SK-N-SH (cell line): ENCODE measurements around the gene KRT74. TPM values are rescaled to one million over a fixed set of nuclear protein-coding genes. Genes with fewer than 3 reads are reported as not detected.

Experiments
- CTCF ChIA-PET: fragments of 300-600, 350-600 bp; formaldehyde crosslinking; extraction: SDS; loops from one replicate; lab custom pipeline; 2021; lab: Yijun Ruan, JAX
- POLR2A ChIA-PET: fragments of 350-600 bp; sonication (Branson Sonifier 250); formaldehyde crosslinking; extraction: SDS; loops from one replicate; lab custom pipeline; 2020; ENCODE audit warnings: antibody characterized with exemption, inconsistent platforms; lab: Yijun Ruan, JAX
- DNase-seq: peaks from one replicate; pipeline ENCODE4 v3.0.0; 2012
- H2AFZ ChIP-seq: fragments of 200-600 bp; sonication (generic); 2 replicates; pipeline ENCODE4 v1.8.1; 2016; ENCODE audit warnings: antibody characterized with exemption, mild to moderate bottlenecking, low read depth
- H3F3A ChIP-seq: fragments of 200-600 bp; sonication (generic); replicated peaks from 2 replicates; pipeline ENCODE3; 2016; ENCODE audit warnings: antibody characterized with exemption, mild to moderate bottlenecking; ENCODE audit not compliant: insufficient read depth
- H3K27ac ChIP-seq, 2 experiments: fragments of 200-500 bp in 1 of 2; fragments of 200-600 bp in 1 of 2; sonication (Bioruptor generic) in 1 of 2; sonication (generic), shearing (Covaris generic) in 1 of 2; 2 replicates each; pipeline versions ENCODE4 v1.5.1 to v1.6.1; 2014 to 2016; ENCODE audit warnings: low read depth in 2 of 2, inconsistent platforms in 1 of 2, low read length in 1 of 2, mild to moderate bottlenecking in 1 of 2, mixed read lengths in 1 of 2
- H3K27me3 ChIP-seq: fragments of 200-600 bp; sonication (generic), shearing (Covaris generic); 2 replicates; pipeline ENCODE4 v1.6.1; 2016; ENCODE audit warnings: mixed run types; ENCODE audit not compliant: insufficient read depth
- H3K36me3 ChIP-seq, 2 experiments: fragments of 200-500 bp in 1 of 2; fragments of 200-600 bp in 1 of 2; sonication (Bioruptor generic) in 1 of 2; sonication (generic) in 1 of 2; replicated peaks in 1 of 2; 2 replicates each; pipeline versions ENCODE3 to v1.5.1; 2014 to 2016; ENCODE audit warnings: low read length in 1 of 2, mild to moderate bottlenecking in 1 of 2; ENCODE audit not compliant: insufficient read depth in 2 of 2, control insufficient read depth in 1 of 2
- H3K4me1 ChIP-seq, 2 experiments: fragments of 200-500 bp in 1 of 2; fragments of 200-600 bp in 1 of 2; sonication (Bioruptor generic) in 1 of 2; sonication (generic), shearing (Covaris generic) in 1 of 2; 2 replicates each; pipeline versions ENCODE4 v1.5.1 to v1.6.1; 2014 to 2016; ENCODE audit warnings: low read depth in 1 of 2, low read length in 1 of 2, mixed run types in 1 of 2; ENCODE audit not compliant: insufficient read depth in 2 of 2, control insufficient read depth in 1 of 2
- H3K4me2 ChIP-seq: fragments of 200-600 bp; sonication (generic), shearing (Covaris generic); 2 replicates; pipeline ENCODE4 v1.6.1; 2017; ENCODE audit warnings: mixed run types
- H3K4me3 ChIP-seq, 2 experiments: fragments of 200-500 bp in 1 of 2; fragments of 200-600 bp in 1 of 2; sonication (Bioruptor generic) in 1 of 2; sonication (generic), shearing (Covaris generic) in 1 of 2; 2 replicates each; pipeline versions ENCODE4 v1.5.1 to v1.8.1; 2014 to 2016; ENCODE audit warnings: low read depth in 2 of 2, inconsistent platforms in 1 of 2, low read length in 1 of 2, mild to moderate bottlenecking in 1 of 2, mixed read lengths in 1 of 2, moderate library complexity in 1 of 2
- H3K79me2 ChIP-seq: fragments of 200-600 bp; sonication (generic); 2 replicates; pipeline ENCODE4 v1.8.1; 2017; ENCODE audit warnings: mild to moderate bottlenecking; ENCODE audit not compliant: insufficient read depth
- H3K9ac ChIP-seq: fragments of 200-600 bp; sonication (generic); 2 replicates; pipeline ENCODE4 v1.6.1; 2017; ENCODE audit warnings: mixed run types
- H3K9me2 ChIP-seq: fragments of 200-600 bp; sonication (generic); 2 replicates; pipeline ENCODE4 v1.6.1; 2017; ENCODE audit warnings: mixed run types
- H3K9me3 ChIP-seq: fragments of 200-600 bp; sonication (generic); 2 replicates; pipeline ENCODE4 v1.6.1; 2017; ENCODE audit warnings: mixed run types, mild to moderate bottlenecking, moderate library complexity
- H4K20me1 ChIP-seq: fragments of 200-600 bp; sonication (generic); 2 replicates; pipeline ENCODE4 v1.6.1; 2017; ENCODE audit warnings: mild to moderate bottlenecking, mixed run types; ENCODE audit not compliant: insufficient read depth
- CHD2 ChIP-seq: fragments of 150-350 bp; IDR thresholded peaks from 2 replicates; pipeline ENCODE4 v1.6.1; 2018; ENCODE audit warnings: low read length; ENCODE audit not compliant: partially characterized antibody
- ELF1 ChIP-seq: IDR thresholded peaks from 2 replicates; pipeline ENCODE4 v1.4.0; 2012
- FOXJ3 ChIP-seq: sonication (generic); formaldehyde crosslinking; IDR thresholded peaks from 2 replicates; pipeline ENCODE4 v1.5.1; 2020; ENCODE audit warnings: mild to moderate bottlenecking, missing genetic modification reagents
- FOXM1 ChIP-seq: IDR thresholded peaks from 2 replicates; pipeline ENCODE4 v1.4.0; 2012; ENCODE audit warnings: low read depth, mild to moderate bottlenecking
- GABPA ChIP-seq: IDR thresholded peaks from 2 replicates; pipeline ENCODE4 v1.4.0; 2012; ENCODE audit warnings: low read depth, mild to moderate bottlenecking
- GATA2 ChIP-seq: sonication (generic); formaldehyde crosslinking; IDR thresholded peaks from 2 replicates; pipeline ENCODE4 v1.5.0; 2020; ENCODE audit warnings: mild to moderate bottlenecking, missing genetic modification reagents
- IRF3 ChIP-seq: fragments of 150-350 bp; IDR thresholded peaks from 2 replicates; pipeline ENCODE4 v1.6.1; 2016; ENCODE audit warnings: mild to moderate bottlenecking, low read depth, low read length
- MAX ChIP-seq: IDR thresholded peaks from 2 replicates; pipeline ENCODE4 v1.4.0; 2012; ENCODE audit warnings: low read depth
- MEF2A ChIP-seq: IDR thresholded peaks from 2 replicates; pipeline ENCODE4 v1.4.0; 2012; ENCODE audit warnings: low read depth, borderline replicate concordance
- MXI1 ChIP-seq: IDR thresholded peaks from 2 replicates; pipeline ENCODE4 v1.6.1; 2012; ENCODE audit warnings: mild to moderate bottlenecking, low read depth, low read length, improper control_type of control experiment
- NFIC ChIP-seq: IDR thresholded peaks from 2 replicates; pipeline ENCODE4 v1.4.0; 2012; ENCODE audit warnings: borderline replicate concordance
- NRF1 ChIP-seq: IDR thresholded peaks from 2 replicates; pipeline ENCODE4 v1.6.1; 2012; ENCODE audit warnings: low read depth, mild to moderate bottlenecking, low read length
- PBX3 ChIP-seq: IDR thresholded peaks from 2 replicates; pipeline ENCODE4; 2012
- POLR2AphosphoS5 ChIP-seq: IDR thresholded peaks from 2 replicates; pipeline ENCODE4 v1.6.1; 2012; ENCODE audit warnings: low read depth, low read length
- RAD21 ChIP-seq: IDR thresholded peaks from 2 replicates; pipeline ENCODE4 v1.6.1; 2012; ENCODE audit warnings: mild to moderate bottlenecking, low read length
- RFX5 ChIP-seq: IDR thresholded peaks from 2 replicates; pipeline ENCODE4 v1.6.1; 2012; ENCODE audit warnings: mild to moderate bottlenecking, improper control_type of control experiment, low read length
- RXRA ChIP-seq: IDR thresholded peaks from 2 replicates; pipeline ENCODE4 v1.4.0; 2012; ENCODE audit warnings: low read depth, mild to moderate bottlenecking, borderline replicate concordance
- TAF1 ChIP-seq: IDR thresholded peaks from 2 replicates; pipeline ENCODE4 v1.6.1; 2012; ENCODE audit warnings: low read depth, mild to moderate bottlenecking, low read length, moderate library complexity, borderline replicate concordance
- TCF12 ChIP-seq: IDR thresholded peaks from 2 replicates; pipeline ENCODE4 v1.4.0; 2012
- TEAD4 ChIP-seq: IDR thresholded peaks from 2 replicates; pipeline ENCODE4 v1.4.0; 2012; ENCODE audit warnings: mild to moderate bottlenecking, borderline replicate concordance; ENCODE audit not compliant: insufficient read depth
- USF1 ChIP-seq: IDR thresholded peaks from 2 replicates; pipeline ENCODE4 v1.4.0; 2012; ENCODE audit warnings: low read depth, borderline replicate concordance
- YY1 ChIP-seq: IDR thresholded peaks from 2 replicates; pipeline ENCODE4 v1.4.0; 2012; ENCODE audit warnings: low read depth, mild to moderate bottlenecking
- WGBS: methylation state at CpG from one replicate; pipeline ENCODE4 v1.1.6; 2017; ENCODE audit warnings: low lambda C conversion rate; 5-methylcytosine and 5-hydroxymethylcytosine counted together
- polyA plus RNA-seq, 3 experiments: library from polyadenylated mRNA; depleted of rRNA; stranded (reverse); fragments of >200 nt; gene quantifications; 2 replicates each; pipeline ENCODE4 v1.2.3, GENCODE V29; 2012

Gene KRT74
- polyA plus RNA-seq, 1 of the 3 experiments (the other 2 are of a cell fraction) = not detected

GRCh38 chr12:52517888-52518287 is 55.8 kb downstream of the KRT74 start (continued):
- TF ChIP-seq CHD2 (no peak), IRF3 (no peak), MEF2A (no peak), MAX (no peak), YY1 (no peak)
- TF ChIP-seq, all 33 proteins: peak for 0

- no peak overlapping the region for H3K9ac ChIP-seq
These were observed 56.4 kb downstream of the KRT74 start for GRCh38 chr12:52517005-52517835.

More at GRCh38 chr12:52517005-52517835, 56.4 kb downstream of the KRT74 start:
- Histone ChIP-seq H2AFZ (no peak overlapping the region), H3K9me2 (no peaks in the 10 kb centered on the region), H3F3A (no peaks in the 10 kb centered on the region), H3K9me3 (no peaks in the 10 kb centered on the region), H3K27me3 (peaks cover 32% of the 10 kb centered on the region; the same call in 1 of the 2 replicates), H4K20me1 (no peaks in the 10 kb centered on the region), H3K4me1 (no peaks in the 10 kb centered on the region), H3K79me2 (no peaks in the 10 kb centered on the region), H3K27ac (no peak overlapping the region), H3K4me2 (no peak overlapping the region), H3K4me3 (no peak overlapping the region), H3K36me3 (no peaks in the 10 kb centered on the region)
- 47% methylated on average over 10 of the region's 14 CpGs for WGBS
- no peak for TF ChIP-seq PBX3
- no peak for TF ChIP-seq POLR2AphosphoS5
- no peak for TF ChIP-seq RAD21
- TF ChIP-seq NFIC = no peak
- no peak for TF ChIP-seq TAF1
- no peak for TF ChIP-seq FOXM1
- TF ChIP-seq RFX5 = no peak
- no peak for TF ChIP-seq GATA2 (CRISPR knock-in tag)
- TF ChIP-seq NRF1 = no peak
- TF ChIP-seq CHD2 = no peak
- TF ChIP-seq RXRA = no peak
- TF ChIP-seq ELF1 = no peak
- TF ChIP-seq USF1 = no peak
- no peak for TF ChIP-seq MXI1
- no peak for TF ChIP-seq TCF12
- TF ChIP-seq MAX = no peak
- no peak for TF ChIP-seq GABPA
- no peak for TF ChIP-seq FOXJ3 (CRISPR knock-in tag)
- no peak for TF ChIP-seq TEAD4
- CTCF ChIA-PET = interaction anchor here (0.8 to 3.2 kb wide), 3 partner anchors 10 to 144 kb away, joined by 3 to 9 read pairs (median 3); no protein-coding TSS in a partner anchor
- DNase-seq = no peak
- POLR2A ChIA-PET = no interaction called here
